Activated CD8-positive, alpha-beta memory T cell treated with anti-CD3 and anti-CD28 coated beads for 1 hour (primary cell): ENCODE results near the gene BYSL.
"Not testable (repeated sequence)": the region's sequence is repeated elsewhere in the genome, so short reads cannot be mapped to it uniquely, and the experiment has no call there.

ENCODE experiments used
- DNase-seq, 2 donors: peaks; one replicate each; pipeline ENCODE4 v3.0.0-alpha.2; 2020; ENCODE audit warnings: low read depth in 1 of 2; ENCODE audit errors: extremely low read depth in 1 of 2

The BYSL gene

DNA sequence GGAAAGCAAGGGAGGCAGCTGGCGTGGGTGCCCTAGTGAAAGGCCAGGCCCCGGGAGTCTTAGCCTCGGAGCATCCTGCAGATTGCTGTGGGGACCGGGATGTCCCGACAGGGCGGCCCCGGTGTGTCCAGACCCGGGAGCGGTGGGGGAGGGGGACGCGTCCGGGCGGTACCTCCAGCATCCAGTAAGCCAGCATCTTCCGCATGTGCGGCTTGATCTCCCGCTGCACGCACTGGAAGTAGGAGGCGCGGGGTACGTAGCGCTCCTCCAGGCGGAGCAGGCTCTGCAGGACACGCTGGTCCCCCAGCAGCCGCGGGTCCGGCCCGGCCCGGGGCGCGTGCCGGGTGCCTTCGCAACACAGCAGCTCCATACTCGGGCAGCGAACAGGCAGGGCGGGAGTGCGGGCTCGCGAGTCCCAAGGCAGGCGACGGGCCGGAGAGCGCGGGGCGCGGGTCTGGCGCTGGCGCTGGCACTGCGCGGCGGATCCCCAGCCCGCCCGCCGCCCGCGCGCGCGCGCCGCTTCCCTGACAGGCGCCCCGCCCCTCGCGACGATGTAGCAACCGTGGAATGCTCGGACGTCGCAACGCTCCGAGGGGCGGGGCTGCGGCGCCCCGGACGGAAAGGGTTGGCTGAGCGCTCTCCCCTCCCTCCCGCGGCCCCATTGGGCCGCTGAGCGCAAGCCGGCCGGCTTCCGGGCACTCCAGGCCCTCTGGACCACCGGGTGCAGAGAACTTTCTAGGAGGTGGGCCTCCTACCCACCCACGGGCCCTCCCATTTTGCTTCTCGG is 20.2 kb downstream of the BYSL start, which contains the start of gene CCND3:
CCND3 (minus strand) TSS at position 529 of the 787 bp plus-strand sequence; CDS start at position 370, 159 bp downstream.
- peak; percentile 35 to 78 for DNase-seq

DNA sequence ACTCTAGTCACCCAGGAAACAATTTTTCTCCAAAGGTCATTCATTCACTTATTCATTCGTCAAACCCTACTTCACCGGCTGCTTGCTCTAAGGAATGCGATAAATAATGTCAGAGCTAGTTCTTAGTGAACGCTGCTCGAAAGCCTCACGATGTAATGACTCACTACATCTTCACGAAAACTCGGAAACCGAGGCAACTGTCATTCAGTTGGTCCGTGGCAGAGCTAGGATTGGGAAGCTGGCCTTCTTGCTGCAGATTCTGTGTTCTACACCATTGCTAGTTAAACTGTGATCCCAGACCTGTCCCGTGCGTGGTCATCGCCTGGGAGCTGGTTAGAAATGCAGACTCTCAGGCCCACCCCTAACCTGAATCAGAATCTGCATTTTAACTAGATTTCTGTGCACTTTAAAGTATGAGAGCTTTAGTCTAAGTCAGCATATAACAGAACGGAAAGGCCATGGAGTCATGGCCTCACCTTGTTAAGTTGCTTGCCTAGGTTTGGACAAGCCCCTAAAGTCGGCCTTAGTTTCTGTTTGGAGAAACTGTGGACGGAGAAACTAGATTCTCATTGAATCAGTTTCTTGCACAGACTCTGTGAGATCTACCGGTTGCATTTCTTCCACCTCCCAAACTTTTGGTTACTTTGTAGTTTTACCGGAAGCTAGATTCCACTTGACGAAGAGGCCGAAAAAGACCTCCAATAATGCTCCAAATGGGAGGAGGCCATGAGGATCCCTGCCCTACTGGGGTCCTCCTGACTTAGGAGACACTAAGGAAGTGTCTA is 21.0 kb downstream of the BYSL start:
- no peak for DNase-seq

DNA sequence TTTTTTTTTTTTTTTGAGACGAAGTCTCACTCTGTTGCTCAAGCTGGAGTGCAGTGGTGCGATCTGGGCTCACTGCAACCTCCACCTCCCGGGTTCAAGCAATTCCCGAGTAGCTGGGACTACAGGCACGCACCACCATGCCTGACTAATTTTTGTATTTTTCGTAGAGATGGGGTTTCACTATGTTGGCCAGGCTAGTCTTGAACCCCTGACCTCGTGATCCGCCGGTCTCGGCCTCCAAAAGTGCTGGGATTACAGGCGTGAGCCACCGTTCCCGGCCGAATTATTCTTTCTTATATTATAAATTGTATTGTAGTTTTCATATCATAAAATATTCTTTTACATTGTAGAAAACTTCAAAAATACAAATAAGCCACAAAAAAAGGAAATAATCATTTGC is 21.6 kb downstream of the BYSL start:
- DNase-seq, result not testable (repeated sequence)

DNA sequence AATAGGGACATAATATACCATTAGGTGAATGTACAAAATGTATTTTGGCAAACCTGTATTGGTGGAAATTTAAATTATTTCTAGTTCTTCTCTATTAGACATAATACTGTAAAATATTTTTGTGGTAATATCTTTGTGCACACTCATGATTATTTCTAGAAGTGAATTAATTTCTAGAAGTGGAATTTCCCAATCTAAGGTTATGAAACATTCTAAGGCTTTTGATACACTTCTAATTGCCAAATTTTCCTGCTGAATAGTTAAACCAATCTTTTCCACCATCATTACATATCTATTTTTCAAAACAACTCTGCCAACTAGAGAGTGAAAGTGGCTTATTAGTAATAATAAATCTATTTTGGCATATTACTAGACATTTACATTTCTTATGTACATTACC is 22.2 kb downstream of the BYSL start:
- no peak for DNase-seq

DNA sequence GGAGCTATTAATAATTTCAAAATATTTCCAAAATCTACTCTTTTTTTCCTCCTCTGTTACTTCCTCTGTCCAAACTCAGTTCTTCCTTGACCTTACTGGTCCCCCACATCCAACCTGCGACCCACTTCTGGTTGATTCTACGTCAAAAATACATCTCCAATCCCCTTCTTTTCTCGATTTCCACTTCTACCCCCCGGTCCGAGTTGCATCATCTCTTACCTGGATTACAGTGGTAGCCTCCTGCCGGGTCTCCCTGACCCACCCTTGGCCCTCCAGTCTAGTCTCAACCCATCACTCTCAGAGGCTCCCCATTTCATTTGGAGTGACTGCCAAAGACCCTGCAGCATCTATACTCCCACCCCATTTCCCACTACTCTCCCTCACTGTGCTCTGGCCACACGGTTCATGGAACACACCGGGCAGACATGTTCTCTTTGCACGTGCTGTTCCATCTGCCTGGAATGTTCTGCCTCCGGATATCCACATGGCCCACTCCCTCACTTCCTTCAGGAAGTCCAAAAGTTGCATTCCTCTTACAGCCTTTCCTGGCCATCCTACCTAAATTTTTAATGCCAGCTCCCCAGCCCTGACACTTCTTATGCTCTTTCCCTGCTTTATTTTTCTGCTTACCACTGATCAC is 26.4 kb downstream of the BYSL start:
- DNase-seq, result no peak

DNA sequence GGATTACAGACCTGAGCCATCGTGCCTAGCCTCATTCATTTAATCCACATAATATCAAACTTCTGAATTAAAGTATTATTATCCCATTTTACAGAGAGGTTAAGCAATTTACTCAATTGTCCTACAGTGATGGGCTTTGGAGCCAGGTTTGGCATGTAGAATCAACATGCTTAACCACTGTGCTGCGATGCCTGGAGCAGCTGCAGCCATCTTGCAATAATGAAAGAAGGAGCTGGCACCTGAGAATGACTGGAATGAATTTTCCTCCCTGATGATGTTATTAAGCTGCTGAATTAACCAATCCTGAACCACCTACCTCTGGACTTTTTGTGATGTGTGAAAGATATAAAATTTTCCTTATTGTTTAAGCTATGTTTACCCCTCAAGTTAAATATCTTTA is 33.4 kb downstream of the BYSL start:
- DNase-seq, result no peak

DNA sequence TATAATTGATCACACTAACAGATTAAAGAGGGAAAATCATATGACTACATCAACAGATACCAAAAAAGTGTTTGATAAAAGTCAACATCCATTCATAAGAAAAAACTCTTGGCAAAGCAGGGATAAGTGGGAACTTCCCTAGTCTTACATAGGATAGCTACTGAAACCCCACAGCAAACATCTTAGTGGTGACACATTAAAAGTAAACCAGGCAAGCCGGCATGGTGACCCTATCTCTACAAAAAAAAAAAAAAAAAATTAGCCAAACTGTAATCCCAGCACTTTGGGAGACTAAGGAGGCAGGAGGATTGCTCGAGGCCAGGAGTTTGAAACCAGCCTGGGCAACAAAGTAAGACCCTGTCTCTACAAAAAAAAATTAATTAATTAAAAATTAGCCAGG is 34.1 kb downstream of the BYSL start:
- no peak for DNase-seq

DNA sequence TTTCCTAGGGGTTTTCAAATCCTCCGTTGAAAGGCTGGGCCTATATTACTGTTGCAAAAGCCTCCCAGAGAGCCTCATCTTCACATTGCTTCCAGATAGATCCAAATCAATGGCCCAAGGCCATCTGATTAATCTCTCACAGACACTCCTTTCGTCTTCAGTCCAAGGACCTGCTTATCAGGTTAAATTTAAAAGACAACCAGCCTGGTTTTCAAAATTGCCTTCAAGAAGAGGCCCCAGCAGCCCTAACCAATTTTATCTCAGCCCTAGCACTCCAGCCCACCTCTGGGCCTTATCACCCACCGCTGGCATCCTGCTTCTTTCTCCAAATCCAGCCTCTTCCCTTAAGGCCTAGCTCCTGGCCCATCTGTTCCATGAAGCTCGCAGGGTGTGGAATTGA is 35.8 kb downstream of the BYSL start:
- DNase-seq, result no peak

DNA sequence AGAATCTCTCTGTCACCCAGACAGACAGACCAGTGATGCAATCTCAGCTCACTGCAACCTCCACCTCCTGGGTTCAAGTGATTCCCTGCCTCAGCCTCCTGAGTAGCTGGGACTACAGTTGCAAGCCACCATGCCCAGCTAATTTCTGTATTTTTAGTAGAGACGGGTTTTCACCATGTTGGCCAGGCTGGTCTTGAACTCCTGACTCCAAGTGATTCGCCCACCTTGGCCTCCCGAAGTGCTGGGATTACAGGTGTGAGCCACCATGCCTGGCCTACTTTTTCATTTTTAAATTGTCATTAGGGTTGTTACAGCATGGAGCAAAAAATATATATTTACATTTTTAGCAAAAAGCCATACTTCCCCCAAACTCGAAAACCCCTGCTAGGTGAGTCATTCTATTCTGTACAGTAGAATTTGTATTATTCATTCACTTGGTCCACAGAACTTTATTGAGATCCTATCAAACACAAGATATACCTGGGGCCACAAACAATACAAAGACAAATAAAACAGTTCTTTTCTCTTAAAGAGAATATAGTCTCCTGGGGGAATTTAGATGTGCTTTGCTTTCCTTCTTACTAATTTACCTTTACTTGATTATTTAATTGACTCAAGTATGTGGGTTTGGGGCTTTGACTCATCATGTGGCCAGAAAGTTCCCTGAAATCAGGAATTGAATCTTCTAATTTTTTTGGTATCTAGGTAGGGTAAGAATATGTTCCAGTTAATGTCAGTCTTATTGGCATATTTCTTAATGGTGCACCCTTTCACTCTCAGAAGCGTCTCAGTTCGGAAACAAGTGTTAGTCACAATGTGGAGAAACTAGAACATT is 36.9 kb downstream of the BYSL start:
- DNase-seq, result no peak

DNA sequence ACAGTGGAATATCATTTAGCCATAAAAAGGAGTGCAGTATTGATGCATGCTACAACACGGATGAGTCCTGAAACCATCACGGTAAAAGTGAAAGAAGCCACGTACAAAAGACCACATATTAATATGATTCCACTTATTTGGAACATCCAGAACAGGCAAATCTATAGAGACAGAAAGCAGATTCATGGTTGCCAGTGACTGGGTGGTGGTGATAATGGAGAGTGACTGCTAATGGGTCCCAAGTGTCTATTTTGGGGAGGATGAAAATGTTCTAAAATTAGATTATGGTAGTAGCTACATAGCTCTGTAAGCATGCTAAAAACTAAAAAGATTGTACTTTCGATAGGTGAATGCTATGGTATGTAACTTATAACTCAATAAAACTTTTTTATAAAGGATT is 38.7 kb downstream of the BYSL start:
- DNase-seq, result no peak

DNA sequence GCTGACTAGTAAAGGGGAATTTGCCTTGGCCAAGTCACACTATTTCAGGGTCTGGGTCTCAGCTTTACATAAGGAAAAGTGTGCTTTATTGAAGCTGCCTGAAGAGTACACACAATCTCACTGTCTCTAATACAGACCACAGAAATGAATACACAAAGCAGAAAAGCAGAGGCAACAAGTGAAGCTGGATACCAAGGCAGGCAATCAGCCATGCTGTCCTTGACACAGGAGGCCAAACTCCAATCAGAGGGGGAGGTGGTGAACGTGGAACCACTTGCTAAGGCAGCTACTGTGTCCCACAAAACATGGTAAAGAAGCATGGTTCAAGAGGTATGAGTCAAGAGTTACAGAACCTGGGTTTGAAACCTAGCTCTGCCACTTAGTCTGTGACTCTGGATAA is 42.1 kb downstream of the BYSL start:
- no peak for DNase-seq

DNA sequence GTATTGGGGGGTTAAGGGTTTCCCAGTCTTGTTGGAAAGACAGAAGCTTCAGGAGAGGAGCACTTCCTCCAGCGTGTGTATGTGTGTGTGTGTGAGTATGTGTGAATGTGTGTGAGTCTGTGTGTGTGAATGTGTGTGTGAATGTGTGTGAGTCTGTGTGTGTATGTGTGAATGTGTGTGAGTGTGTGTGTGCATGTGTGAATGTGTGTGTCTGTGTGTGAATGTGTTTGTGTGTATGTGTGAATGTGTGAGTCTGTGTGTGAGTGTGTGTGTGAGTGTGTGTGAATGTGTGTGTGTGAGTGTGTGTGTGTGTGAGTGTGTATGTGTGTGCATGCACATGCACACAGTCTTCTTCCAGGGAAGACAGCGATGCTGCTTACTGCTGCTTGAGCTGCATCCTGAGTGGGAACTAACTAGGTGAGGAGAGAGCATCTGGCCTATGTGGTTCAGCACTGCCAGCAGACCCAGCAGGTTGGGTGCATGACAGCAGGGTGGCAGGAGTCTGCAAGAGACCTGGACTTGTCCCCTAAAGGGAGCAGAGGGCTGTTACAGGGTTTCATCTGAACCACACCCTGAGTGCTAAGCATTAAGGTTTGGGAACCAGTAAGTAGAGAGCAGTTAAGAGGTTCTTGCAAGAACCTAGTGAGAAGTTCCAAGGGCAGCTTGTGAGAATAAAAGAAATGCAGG is 43.0 kb downstream of the BYSL start:
- DNase-seq, result no peak

DNA sequence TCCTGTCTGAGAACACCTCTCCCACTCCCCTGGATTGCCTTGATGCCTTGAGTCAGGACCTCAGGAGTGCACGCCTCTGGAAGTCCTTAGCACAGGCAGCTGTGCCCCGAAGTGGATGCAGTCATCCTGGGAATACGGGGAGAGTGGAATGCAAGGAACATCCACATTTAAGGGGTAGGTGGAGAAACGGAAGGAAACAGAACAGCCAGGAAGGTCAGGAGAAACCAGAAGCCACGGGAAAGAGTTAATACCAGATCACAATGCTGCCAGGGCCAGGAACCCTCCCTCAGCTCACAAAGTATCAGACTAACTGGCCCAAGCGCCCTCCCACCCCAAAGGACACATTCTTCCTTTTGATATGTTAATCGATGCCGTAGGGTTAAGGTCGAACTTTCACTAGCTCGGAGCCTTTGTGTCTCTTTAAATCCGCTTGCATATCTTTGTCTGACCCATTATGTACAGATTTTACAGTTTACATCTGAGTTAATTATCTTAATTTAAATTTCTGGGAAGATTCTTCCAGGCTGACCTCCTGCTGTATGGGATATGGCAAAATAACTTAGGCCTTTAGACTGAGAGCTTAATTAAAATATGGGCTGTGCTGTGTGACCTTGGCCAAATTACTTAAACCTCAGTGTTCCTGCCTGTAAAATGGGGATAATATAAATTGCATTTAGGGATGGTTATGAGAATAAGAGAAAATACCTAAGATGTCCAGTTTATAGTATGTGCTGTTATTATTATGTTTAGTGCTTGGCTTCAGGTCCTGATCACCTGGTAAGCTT is 44.3 kb downstream of the BYSL start:
- no peak for DNase-seq

DNA sequence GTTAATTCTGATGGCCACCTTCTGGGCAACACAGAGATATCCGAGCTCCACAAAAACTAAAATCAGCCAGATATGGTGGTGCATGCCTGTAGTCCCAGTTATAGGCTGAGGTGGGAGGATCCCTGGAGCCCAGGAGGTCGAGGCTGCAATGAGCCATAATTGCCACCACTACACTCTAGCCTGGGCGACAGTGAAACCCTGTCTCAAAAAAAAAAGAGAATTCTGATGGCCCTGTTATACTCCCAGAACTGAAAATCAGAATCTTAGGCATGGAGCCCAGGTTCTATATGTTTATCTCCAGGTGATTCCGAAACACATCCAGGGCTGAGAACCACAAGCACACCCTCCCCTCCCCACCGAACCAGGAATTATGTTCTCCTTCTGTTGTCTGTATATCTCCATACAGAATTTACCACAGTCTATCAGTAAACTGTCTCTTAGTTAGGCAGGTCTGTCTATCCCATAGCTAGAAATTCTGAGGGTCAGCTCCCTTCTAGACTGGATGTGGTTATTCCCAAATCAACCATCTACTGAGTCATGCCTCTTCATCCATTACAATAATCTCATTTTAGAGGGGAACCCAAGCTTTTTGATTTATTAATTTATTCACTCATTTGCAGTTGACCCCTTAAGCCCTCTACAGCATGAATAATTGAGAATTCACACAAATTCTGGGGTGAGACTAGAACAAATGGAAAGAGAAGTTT is 45.1 kb downstream of the BYSL start:
- DNase-seq, result no peak

DNA sequence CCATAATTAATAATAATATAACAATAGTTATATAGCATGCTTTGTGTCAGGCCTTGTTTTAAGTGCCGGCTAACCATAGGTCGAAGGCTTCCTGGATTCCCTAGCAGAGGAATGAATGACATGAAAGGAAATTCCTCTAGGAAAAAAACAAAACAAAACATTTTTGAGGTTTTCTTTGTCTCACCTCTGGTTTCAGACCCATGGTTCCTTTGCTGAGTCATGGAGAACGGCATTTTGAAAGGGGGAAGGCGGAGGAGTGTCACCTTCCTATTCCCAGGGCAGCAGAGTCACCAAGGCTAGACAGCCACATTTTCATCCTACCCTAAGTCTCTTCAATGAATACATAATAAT is 45.6 kb downstream of the BYSL start:
- no peak for DNase-seq

DNA sequence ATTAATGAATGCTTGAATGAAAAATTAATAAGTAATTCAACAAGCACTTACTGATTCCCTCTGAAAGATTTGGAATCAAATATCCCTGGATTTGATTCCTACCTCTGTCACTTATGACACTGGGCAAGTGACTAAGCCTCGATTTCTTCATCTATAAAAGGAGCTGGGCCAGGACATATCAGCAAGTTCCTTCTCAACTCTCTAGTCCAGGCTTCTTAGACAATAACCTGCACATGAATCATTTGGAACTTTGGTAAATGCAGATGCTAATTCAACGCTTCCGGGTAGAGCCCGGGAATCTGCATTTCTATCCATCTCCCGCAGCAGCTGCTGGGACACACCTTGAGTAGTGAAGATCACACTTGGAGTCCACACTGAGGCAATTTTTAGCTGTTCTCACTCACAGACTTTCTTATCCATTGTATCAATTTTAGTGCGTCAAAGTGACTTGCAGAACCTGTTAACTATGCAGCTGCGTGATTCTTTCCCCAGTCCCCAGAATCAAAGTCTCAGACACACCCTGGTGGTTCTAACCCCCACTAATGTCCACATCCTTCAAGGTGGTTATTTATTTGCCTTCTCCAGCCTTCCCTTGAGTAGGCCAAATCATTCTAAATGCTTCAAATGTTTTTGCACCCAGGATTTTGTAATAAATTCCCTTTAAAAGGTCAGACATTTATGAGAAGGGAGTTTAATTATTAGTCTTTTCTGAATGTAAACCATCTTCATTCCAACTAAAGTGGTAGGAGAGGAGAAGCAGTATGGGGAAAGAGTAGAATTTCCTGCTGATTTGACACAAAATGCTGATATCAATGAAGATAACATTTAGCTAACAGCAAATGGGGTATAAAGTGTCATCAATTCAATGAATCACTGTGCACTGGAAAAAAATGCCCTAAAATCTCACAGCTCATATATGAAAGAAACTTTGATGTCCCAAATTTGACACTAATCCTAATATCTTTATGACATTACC is 46.3 kb downstream of the BYSL start:
- DNase-seq, result no peak

DNA sequence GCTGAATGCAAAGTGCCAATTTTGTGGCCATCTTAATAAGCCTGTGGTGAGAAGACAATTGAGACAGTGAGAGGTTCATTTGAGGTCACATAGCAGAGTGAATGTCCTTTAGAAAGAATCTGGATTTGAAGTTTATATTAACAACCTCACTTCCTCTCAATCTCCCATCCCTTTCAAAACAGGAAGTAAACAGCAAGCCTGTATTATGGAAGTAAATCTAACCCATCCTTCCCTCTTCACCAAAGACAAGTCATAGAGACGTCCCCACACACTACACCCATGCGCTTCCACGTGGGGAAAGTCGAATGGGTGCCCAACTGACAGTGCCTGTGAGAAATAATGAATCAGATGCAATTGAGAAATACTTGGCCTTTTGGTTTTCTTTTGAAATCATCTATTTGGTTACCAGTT is 49.1 kb downstream of the BYSL start:
- no peak for DNase-seq

DNA sequence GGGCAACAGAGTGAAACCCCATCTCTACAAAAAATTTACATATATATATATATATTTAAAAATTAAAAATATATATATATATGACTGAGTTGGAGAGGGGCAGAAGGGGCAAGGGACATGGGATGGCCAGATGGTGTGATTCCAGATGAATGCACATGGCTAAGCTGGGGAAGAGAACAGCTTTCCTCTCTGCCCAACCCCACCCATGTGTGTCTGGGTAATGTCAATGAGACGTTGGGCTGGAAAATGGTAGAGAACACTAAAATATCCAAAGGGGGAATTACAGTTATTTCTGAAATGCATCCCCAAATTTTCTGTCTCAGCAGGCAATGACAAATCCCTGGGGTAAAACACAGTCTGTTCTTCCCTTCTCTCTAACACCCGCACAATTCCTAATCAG is 51.5 kb downstream of the BYSL start:
- no peak for DNase-seq
